ENCODE measurements around the gene CNDP2. TPM values are rescaled to one million over a fixed set of nuclear protein-coding genes. Genes with fewer than 3 reads are reported as not detected.

CNDP2 gene
- total and polyA plus RNA-seq, 2 of the 13 experiments (the other 11 are each of a cell fraction or from before 2014, with no cell fraction given) = 64.7 to 80.8 TPM

GRCh38 chr18:74541703-74542555 is 45.8 kb downstream of the CNDP2 start (continued):
- 0 out of 2 replicates have a peak, but pooled peaks have one; percentile 19 for TF ChIP-seq ZHX2 (IDR thresholded peaks at IDR 0.05; ENCODE audit: low read depth)
- no peak for TF ChIP-seq ZHX2 (CRISPR knock-in tag; IDR thresholded peaks at IDR 0.05; ENCODE audit: borderline replicate concordance)
- TF ChIP-seq, protein P1, sequence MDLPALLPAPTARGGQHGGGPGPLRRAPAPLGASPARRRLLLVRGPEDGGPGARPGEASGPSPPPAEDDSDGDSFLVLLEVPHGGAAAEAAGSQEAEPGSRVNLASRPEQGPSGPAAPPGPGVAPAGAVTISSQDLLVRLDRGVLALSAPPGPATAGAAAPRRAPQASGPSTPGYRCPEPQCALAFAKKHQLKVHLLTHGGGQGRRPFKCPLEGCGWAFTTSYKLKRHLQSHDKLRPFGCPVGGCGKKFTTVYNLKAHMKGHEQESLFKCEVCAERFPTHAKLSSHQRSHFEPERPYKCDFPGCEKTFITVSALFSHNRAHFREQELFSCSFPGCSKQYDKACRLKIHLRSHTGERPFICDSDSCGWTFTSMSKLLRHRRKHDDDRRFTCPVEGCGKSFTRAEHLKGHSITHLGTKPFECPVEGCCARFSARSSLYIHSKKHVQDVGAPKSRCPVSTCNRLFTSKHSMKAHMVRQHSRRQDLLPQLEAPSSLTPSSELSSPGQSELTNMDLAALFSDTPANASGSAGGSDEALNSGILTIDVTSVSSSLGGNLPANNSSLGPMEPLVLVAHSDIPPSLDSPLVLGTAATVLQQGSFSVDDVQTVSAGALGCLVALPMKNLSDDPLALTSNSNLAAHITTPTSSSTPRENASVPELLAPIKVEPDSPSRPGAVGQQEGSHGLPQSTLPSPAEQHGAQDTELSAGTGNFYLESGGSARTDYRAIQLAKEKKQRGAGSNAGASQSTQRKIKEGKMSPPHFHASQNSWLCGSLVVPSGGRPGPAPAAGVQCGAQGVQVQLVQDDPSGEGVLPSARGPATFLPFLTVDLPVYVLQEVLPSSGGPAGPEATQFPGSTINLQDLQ (CRISPR knock-in tag; IDR thresholded peaks at IDR 0.05) = 0 out of 2 replicates have a peak, but pooled peaks have one; percentile 52
- TF ChIP-seq KLF12 (CRISPR knock-in tag; IDR thresholded peaks at IDR 0.05; ENCODE audit: borderline replicate concordance) = peak; percentile 32; the same call in 1 of the 2 replicates
- peak; percentile 77 for TF ChIP-seq ZNF746 (CRISPR knock-in tag; IDR thresholded peaks at IDR 0.05)
- TF ChIP-seq GABPA (IDR thresholded peaks at IDR 0.05; ENCODE audit: low read depth, low read length) = no peak
- TF ChIP-seq GABPA (CRISPR knock-in tag; IDR thresholded peaks at IDR 0.05; ENCODE audit: low read depth) = peak; percentile 54; the same call in 1 of the 2 replicates
- TF ChIP-seq, protein P2, sequence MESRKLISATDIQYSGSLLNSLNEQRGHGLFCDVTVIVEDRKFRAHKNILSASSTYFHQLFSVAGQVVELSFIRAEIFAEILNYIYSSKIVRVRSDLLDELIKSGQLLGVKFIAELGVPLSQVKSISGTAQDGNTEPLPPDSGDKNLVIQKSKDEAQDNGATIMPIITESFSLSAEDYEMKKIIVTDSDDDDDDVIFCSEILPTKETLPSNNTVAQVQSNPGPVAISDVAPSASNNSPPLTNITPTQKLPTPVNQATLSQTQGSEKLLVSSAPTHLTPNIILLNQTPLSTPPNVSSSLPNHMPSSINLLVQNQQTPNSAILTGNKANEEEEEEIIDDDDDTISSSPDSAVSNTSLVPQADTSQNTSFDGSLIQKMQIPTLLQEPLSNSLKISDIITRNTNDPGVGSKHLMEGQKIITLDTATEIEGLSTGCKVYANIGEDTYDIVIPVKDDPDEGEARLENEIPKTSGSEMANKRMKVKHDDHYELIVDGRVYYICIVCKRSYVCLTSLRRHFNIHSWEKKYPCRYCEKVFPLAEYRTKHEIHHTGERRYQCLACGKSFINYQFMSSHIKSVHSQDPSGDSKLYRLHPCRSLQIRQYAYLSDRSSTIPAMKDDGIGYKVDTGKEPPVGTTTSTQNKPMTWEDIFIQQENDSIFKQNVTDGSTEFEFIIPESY (CRISPR knock-in tag; IDR thresholded peaks at IDR 0.05) = peak; percentile 53
- peak; percentile 88 for TF ChIP-seq SAP130 (CRISPR knock-in tag; IDR thresholded peaks at IDR 0.05; ENCODE audit: low read depth)
- TF ChIP-seq SMAD3 (CRISPR knock-in tag; IDR thresholded peaks at IDR 0.05) = peak; percentile 40; the same call in 1 of the 2 replicates
- peak; percentile 74 for TF ChIP-seq THAP11 (CRISPR knock-in tag; IDR thresholded peaks at IDR 0.05)
- TF ChIP-seq TEAD3 (CRISPR knock-in tag; optimal IDR thresholded peaks at IDR 0.05; ENCODE audit: borderline replicate concordance) = peak; percentile 71
- TF ChIP-seq MBNL3 (CRISPR knock-in tag; conservative IDR thresholded peaks at IDR 0.05) = no peak
- TF ChIP-seq ZNF589 (CRISPR knock-in tag; conservative IDR thresholded peaks at IDR 0.05) = peak; percentile 77; the same call in 1 of the 2 replicates
- TF ChIP-seq, protein P3, sequence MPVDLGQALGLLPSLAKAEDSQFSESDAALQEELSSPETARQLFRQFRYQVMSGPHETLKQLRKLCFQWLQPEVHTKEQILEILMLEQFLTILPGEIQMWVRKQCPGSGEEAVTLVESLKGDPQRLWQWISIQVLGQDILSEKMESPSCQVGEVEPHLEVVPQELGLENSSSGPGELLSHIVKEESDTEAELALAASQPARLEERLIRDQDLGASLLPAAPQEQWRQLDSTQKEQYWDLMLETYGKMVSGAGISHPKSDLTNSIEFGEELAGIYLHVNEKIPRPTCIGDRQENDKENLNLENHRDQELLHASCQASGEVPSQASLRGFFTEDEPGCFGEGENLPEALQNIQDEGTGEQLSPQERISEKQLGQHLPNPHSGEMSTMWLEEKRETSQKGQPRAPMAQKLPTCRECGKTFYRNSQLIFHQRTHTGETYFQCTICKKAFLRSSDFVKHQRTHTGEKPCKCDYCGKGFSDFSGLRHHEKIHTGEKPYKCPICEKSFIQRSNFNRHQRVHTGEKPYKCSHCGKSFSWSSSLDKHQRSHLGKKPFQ (CRISPR knock-in tag; IDR thresholded peaks at IDR 0.05; ENCODE audit: insufficient replicate concordance) = peak; percentile 74
- peak; percentile 51; the same call in 1 of the 2 replicates for TF ChIP-seq PHF8 (CRISPR knock-in tag; IDR thresholded peaks at IDR 0.05)

Data from HepG2 (cell line).